Glutamatergic neuron (in vitro differentiated cells): ENCODE data around the gene NANOGP8. TPM values are rescaled to one million over a fixed set of nuclear protein-coding genes. Genes with fewer than 3 reads are reported as not detected.

Experiments used
- DNase-seq: peaks from one replicate; pipeline ENCODE4 v3.0.0; 2022
- H3K27ac Mint-ChIP-seq: one replicate; pipeline ENCODE4 v1.8.0; 2020; ENCODE audit warnings: mild to moderate bottlenecking, mixed read lengths, inconsistent platforms; ENCODE audit not compliant: unreplicated experiment
- H3K27me3 Mint-ChIP-seq: one replicate; pipeline ENCODE4 v1.8.0; 2020; ENCODE audit warnings: mild to moderate bottlenecking, moderate library complexity, mixed read lengths, inconsistent platforms; ENCODE audit not compliant: unreplicated experiment
- H3K36me3 Mint-ChIP-seq: one replicate; pipeline ENCODE4 v1.8.0; 2020; ENCODE audit warnings: mild to moderate bottlenecking, mixed read lengths, inconsistent platforms; ENCODE audit not compliant: unreplicated experiment
- H3K4me1 Mint-ChIP-seq: one replicate; pipeline ENCODE4 v1.8.0; 2020; ENCODE audit warnings: mild to moderate bottlenecking, low read depth, mixed read lengths, inconsistent platforms; ENCODE audit not compliant: unreplicated experiment
- H3K4me3 Mint-ChIP-seq: one replicate; pipeline ENCODE4 v1.8.0; 2020; ENCODE audit warnings: mild to moderate bottlenecking, mixed read lengths, inconsistent platforms; ENCODE audit not compliant: unreplicated experiment
- H3K9me3 Mint-ChIP-seq: one replicate; pipeline ENCODE4 v1.8.0; 2020; ENCODE audit warnings: mild to moderate bottlenecking, moderate library complexity, mixed read lengths, inconsistent platforms; ENCODE audit not compliant: unreplicated experiment
- total RNA-seq: library from RNA; stranded (reverse); fragmentation: NEBNext Ultra II Directional; extraction: Animal tissue kit (Norgen Biotek cat#: 25700); gene quantifications from one replicate; pipeline ENCODE4 v1.2.1, GENCODE V29; 2021; ENCODE audit not compliant: unreplicated experiment
- TF ChIP-seq, protein P1 (sequence below): fragments of 200-600 bp; sonication (generic); IDR thresholded peaks from one replicate; pipeline ENCODE4 v1.5.0; 2021; ENCODE audit not compliant: partially characterized antibody, unreplicated experiment

The NANOGP8 gene
- total RNA-seq, 1 donor from 2014 or later: 0.86 TPM

DNA sequence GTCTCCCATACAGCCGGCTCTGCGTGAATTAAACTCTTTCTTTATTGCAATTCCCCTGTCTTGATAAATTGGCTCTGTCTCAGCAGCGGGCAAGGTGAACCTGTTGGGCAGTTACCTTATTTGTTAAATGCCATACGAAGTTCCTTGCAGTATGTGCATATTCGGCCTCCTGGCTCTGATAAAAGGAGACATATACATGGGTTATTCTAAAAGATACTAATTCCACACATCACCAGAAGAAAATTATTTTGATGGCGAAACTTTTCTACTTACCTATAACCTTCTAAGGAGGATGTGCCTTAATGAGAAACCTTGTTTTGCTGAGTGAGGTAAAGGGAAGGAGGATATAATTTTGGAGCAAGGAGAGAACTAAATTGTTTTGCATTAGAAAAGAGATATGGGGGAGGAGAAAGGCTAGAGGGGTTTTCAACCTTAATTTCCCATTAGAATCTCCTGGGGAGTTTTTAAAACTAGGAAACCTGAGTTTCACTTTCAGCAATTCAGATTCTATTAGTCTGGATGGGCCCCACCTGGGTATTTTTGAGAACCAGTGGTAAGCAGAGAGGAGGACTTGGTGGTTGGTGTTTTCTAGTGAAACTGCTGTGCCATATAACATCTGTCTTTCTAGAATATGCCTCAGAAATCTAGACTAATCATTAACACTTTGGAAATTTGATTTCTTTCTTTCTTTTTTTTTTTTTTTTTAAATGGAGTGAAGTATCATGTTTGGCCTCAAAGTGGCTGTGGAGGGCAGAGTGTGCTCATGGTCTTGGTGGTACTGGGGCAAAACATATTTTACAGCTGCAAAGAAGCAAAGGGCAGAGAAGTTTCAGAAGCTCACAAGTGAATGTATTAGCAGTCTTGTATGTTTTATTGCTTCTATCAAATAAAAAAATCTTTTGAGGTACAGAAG is 23.0 kb downstream of the NANOGP8 start:
- TF ChIP-seq, protein P1, sequence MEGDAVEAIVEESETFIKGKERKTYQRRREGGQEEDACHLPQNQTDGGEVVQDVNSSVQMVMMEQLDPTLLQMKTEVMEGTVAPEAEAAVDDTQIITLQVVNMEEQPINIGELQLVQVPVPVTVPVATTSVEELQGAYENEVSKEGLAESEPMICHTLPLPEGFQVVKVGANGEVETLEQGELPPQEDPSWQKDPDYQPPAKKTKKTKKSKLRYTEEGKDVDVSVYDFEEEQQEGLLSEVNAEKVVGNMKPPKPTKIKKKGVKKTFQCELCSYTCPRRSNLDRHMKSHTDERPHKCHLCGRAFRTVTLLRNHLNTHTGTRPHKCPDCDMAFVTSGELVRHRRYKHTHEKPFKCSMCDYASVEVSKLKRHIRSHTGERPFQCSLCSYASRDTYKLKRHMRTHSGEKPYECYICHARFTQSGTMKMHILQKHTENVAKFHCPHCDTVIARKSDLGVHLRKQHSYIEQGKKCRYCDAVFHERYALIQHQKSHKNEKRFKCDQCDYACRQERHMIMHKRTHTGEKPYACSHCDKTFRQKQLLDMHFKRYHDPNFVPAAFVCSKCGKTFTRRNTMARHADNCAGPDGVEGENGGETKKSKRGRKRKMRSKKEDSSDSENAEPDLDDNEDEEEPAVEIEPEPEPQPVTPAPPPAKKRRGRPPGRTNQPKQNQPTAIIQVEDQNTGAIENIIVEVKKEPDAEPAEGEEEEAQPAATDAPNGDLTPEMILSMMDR: no peak
- no peaks in the 10 kb centered on the region for H3K36me3 Mint-ChIP-seq
- H3K4me1 Mint-ChIP-seq: no peaks in the 10 kb centered on the region
- no peak overlapping the region for H3K27ac Mint-ChIP-seq
- H3K4me3 Mint-ChIP-seq: no peak overlapping the region
- no peak for DNase-seq
- no peaks in the 10 kb centered on the region for H3K27me3 Mint-ChIP-seq
- H3K9me3 Mint-ChIP-seq: no peaks in the 10 kb centered on the region

DNA sequence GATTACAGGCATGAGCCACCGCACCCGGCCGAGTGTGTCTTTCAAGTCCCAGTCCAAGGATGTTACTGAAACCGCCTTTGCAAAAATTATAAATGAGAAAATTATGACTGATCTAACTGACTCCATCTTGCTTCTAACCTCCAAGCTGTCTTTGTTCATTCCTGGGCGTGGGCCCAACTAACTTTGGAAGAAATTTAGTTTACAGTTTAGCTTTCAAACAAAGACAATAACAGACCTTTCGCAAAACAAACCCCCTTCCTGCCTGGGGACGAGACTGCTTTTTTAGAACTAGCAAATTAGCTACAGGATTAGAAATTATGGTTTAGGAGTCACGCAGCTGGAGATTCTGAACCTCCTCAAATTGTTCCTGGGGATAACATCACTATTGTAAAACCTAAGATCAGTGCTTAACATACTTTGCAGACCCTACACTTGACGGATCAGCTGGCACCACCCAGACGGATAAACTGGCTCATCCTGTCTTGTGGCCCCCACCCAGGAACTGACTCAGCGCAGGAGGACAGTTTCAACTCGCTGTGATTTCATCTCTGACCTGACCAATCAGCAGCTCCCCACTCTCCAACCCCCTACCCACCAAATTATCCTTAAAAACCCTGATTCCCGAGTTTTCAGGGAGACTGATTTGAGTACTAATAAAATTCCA is 23.8 kb downstream of the NANOGP8 start:
- Mint-ChIP-seq H3K4me1 (no peaks in the 10 kb centered on the region), H3K9me3 (no peaks in the 10 kb centered on the region), H3K27ac (no peak overlapping the region), H3K27me3 (no peaks in the 10 kb centered on the region), H3K36me3 (no peaks in the 10 kb centered on the region), H3K4me3 (no peak overlapping the region)
- TF ChIP-seq, protein P1: no peak
- no peak for DNase-seq

DNA sequence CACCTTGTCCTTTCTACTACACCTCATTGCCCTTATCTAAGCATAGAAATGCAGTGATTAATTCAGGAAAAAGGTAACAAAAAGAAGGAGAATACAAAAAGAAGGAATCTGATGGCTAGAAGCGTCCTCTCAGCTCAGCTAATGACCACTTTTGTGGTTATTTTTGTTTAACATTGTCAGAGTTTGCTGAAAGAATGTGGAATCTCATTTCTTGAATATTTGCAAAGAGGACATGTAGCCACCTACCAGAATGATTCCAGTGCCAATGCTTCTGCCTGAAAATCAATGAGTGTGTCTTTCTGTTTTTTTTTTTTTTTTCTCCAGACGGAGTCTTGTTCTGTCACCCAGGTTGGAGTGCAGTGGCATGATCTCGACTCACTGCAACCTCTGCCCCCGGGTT is 24.5 kb downstream of the NANOGP8 start:
- no peaks in the 10 kb centered on the region for H3K4me1 Mint-ChIP-seq
- H3K36me3 Mint-ChIP-seq: no peaks in the 10 kb centered on the region
- no peak overlapping the region for H3K4me3 Mint-ChIP-seq
- no peak overlapping the region for H3K27ac Mint-ChIP-seq
- H3K27me3 Mint-ChIP-seq: peaks cover 1% of the 10 kb centered on the region
- TF ChIP-seq, protein P1: no peak
- no peak for DNase-seq
- H3K9me3 Mint-ChIP-seq: no peaks in the 10 kb centered on the region

DNA sequence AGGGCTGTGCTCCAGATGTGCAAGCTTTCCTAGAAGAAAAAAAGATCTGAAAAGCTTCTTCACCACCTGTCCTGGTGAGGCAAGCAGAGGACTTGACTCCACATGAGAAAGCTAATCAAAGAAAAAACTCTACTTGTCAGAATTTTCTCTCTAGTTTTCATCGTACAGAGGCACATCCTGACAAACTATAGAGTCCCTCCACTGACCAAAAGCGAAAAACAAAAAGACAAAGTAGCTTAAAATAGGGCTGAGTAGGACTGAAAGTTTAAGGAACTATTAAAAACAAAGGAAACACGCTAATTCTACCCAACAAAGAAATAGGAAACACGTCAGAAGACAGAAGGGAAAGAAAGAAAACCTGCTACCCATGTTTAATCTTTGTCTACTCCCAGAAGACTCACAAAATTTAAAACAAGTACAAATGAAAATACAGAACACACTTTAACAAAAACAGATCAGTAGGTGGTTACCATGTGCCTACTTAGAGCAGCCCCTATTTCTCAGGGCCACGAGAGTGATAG is 26.5 kb downstream of the NANOGP8 start:
- DNase-seq: no peak
- Mint-ChIP-seq H3K27me3 (peaks cover 1% of the 10 kb centered on the region), H3K27ac (no peak overlapping the region), H3K4me3 (no peak overlapping the region), H3K4me1 (no peaks in the 10 kb centered on the region), H3K36me3 (no peaks in the 10 kb centered on the region), H3K9me3 (no peaks in the 10 kb centered on the region)
- TF ChIP-seq, protein P1: no peak
